GM12878 (cell line): Measurements from ENCODE around the gene STARD13. TPM values are rescaled to one million over a fixed set of nuclear protein-coding genes. Genes with fewer than 3 reads are reported as not detected.

ENCODE experiments used
- BCLAF1 ChIP-seq: fragments of 450-650 bp; IDR thresholded peaks from 2 replicates; pipeline ENCODE4 v1.6.1; 2017; ENCODE audit warnings: antibody characterized with exemption, mild to moderate bottlenecking, moderate library complexity
- BHLHE40 ChIP-seq, 2 experiments: fragments of 450-650 bp in 1 of 2; IDR thresholded peaks; 2 replicates each; pipeline ENCODE4 v1.6.1; 2011 to 2017; ENCODE audit warnings: low read depth in 2 of 2, borderline replicate concordance in 1 of 2, improper control_type of control experiment in 1 of 2, low read length in 1 of 2, mild to moderate bottlenecking in 1 of 2
- CBFB ChIP-seq: IDR thresholded peaks from 2 replicates; pipeline ENCODE4 v1.6.1; 2016; ENCODE audit warnings: antibody characterized with exemption, low read depth
- DPF2 ChIP-seq: fragments of 450-650 bp; IDR thresholded peaks from 2 replicates; pipeline ENCODE4 v1.6.1; 2017; ENCODE audit warnings: mild to moderate bottlenecking
- ESRRA ChIP-seq: IDR thresholded peaks from 2 replicates; pipeline ENCODE4 v1.6.1; 2012; ENCODE audit warnings: mild to moderate bottlenecking, low read length, improper control_type of control experiment
- FOXK2 ChIP-seq: fragments of 450-650 bp; IDR thresholded peaks from 2 replicates; pipeline ENCODE4 v1.6.1; 2017; ENCODE audit warnings: mild to moderate bottlenecking, moderate library complexity
- GATAD2B ChIP-seq: fragments of 450-650 bp; conservative IDR thresholded peaks from 2 replicates; pipeline ENCODE4 v1.6.1; 2017; ENCODE audit warnings: low read depth, mild to moderate bottlenecking, moderate library complexity
- HDAC6 ChIP-seq: fragments of 200-600 bp; sonication (generic); IDR thresholded peaks from one replicate; pipeline ENCODE4 v1.8.0; 2017; ENCODE audit warnings: antibody characterized with exemption; ENCODE audit not compliant: unreplicated experiment
- IRF4 ChIP-seq: IDR thresholded peaks from 2 replicates; pipeline ENCODE4 v1.6.1; 2011; ENCODE audit warnings: low read depth, low read length
- MYB ChIP-seq: fragments of 150-350 bp; IDR thresholded peaks from 2 replicates; pipeline ENCODE4 v1.6.1; 2014; ENCODE audit warnings: mild to moderate bottlenecking, low read depth, low read length, borderline replicate concordance
- MYC ChIP-seq: IDR thresholded peaks from 2 replicates; pipeline ENCODE4 v1.6.1; 2011; ENCODE audit warnings: mild to moderate bottlenecking, low read length, moderate library complexity, inconsistent platforms; ENCODE audit not compliant: insufficient read depth, insufficient replicate concordance, insufficient read length, severe bottlenecking
- PAX8 ChIP-seq: fragments of 450-650 bp; IDR thresholded peaks from 2 replicates; pipeline ENCODE4 v1.6.1; 2017; ENCODE audit warnings: mild to moderate bottlenecking, moderate library complexity
- POLR2A ChIP-seq: IDR thresholded peaks from 2 replicates; pipeline ENCODE4 v1.6.1; 2011; ENCODE audit warnings: low read depth, mild to moderate bottlenecking, low read length
- POLR2AphosphoS2 ChIP-seq: IDR thresholded peaks from 2 replicates; pipeline ENCODE4 v1.6.1; 2011; ENCODE audit warnings: low read depth, mild to moderate bottlenecking, low read length, improper control_type of control experiment, moderate library complexity
- POU2F2 ChIP-seq: IDR thresholded peaks from 3 replicates; pipeline ENCODE4 v1.6.1; 2011; ENCODE audit warnings: low read depth, mild to moderate bottlenecking, low read length, borderline replicate concordance
- SIX5 ChIP-seq: IDR thresholded peaks from 2 replicates; pipeline ENCODE4 v1.6.1; 2011; ENCODE audit warnings: mild to moderate bottlenecking, low read depth, low read length, moderate library complexity; ENCODE audit not compliant: severe bottlenecking
- SMAD1 ChIP-seq: fragments of 450-650 bp; IDR thresholded peaks from 2 replicates; pipeline ENCODE4 v1.6.1; 2018; ENCODE audit warnings: mild to moderate bottlenecking, low read depth; ENCODE audit not compliant: partially characterized antibody
- SPI1 ChIP-seq: IDR thresholded peaks from 2 replicates; pipeline ENCODE4 v1.6.1; 2011; ENCODE audit warnings: low read depth, mild to moderate bottlenecking, low read length, moderate library complexity, borderline replicate concordance; ENCODE audit not compliant: insufficient read depth
- TAF1 ChIP-seq: IDR thresholded peaks from 2 replicates; pipeline ENCODE4 v1.6.1; 2011; ENCODE audit warnings: mild to moderate bottlenecking, low read depth, low read length, borderline replicate concordance
- TCF12 ChIP-seq: IDR thresholded peaks from 2 replicates; pipeline ENCODE4 v1.6.1; 2011; ENCODE audit warnings: low read depth, mild to moderate bottlenecking, low read length
- ZBED1 ChIP-seq: IDR thresholded peaks from 2 replicates; pipeline ENCODE4 v1.6.1; 2016; ENCODE audit warnings: borderline replicate concordance
- ZBTB33 ChIP-seq: fragments of 450-650 bp; IDR thresholded peaks from 2 replicates; pipeline ENCODE4 v1.6.1; 2017; ENCODE audit warnings: mild to moderate bottlenecking
- ZBTB4 ChIP-seq: fragments of 450-650 bp; formaldehyde crosslinking; IDR thresholded peaks from 2 replicates; pipeline ENCODE4 v1.4.0; 2022; ENCODE audit warnings: mild to moderate bottlenecking, moderate library complexity
- ZZZ3 ChIP-seq: IDR thresholded peaks from 2 replicates; pipeline ENCODE4 v1.6.1; 2011; ENCODE audit warnings: low read depth; ENCODE audit not compliant: control insufficient read depth, insufficient read length
- polyA plus RNA-seq, 11 experiments: library from polyadenylated mRNA; depleted of rRNA in 4 of 11; unstranded in 6 of 11; stranded (reverse) in 5 of 11; fragments of >200 nt; fragmentation: Nextera tagmentation in 4 of 11; fragmentation: Illumina TruSeq in 1 of 11; extraction: Ambion mirVana in 4 of 11; extraction: Trizol in 1 of 11; gene quantifications; 1 replicate in 1 of 11; 2 replicates in 10 of 11; pipeline versions ENCODE4 v1.2.1 to v1.2.3, GENCODE V29; 2011 to 2016; ENCODE audit warnings: inconsistent platforms in 2 of 11, missing spikeins in 2 of 11, low read depth in 1 of 11
- total RNA-seq, 4 experiments: library from RNA; depleted of rRNA in 3 of 4; stranded (reverse); fragments of >200 nt in 3 of 4; fragmentation: Illumina TruSeq in 1 of 4; extraction: Trizol in 1 of 4; gene quantifications; 2 replicates each; pipeline versions ENCODE4 v1.2.1 to v1.2.3, GENCODE V29; 2013 to 2021

STARD13 gene
- total and polyA plus RNA-seq, 10 of the 15 experiments (the other 5 are each of a cell fraction or from before 2014, with no cell fraction given), result 4.0 to 41.6 (median 10.1) TPM

GRCh38 chr13:33146843-33147611, 138.5 kb downstream of the STARD13 start (continued):
- TF ChIP-seq ZBTB4 (CRISPR knock-in tag) (peak; percentile 79), MYB (peak; percentile 78; the same call in 1 of the 2 replicates), CBFB (peak; percentile 64; the same call in 1 of the 2 replicates), BCLAF1 (no peak), SMAD1 (peak; percentile 98), HDAC6 (no peak), POU2F2 (peak; percentile 89), IRF4 (peak; percentile 100), ZBTB33 (no peak), FOXK2 (no peak), TCF12 (peak; percentile 89), POLR2AphosphoS2 (no peak), SIX5 (no peak), MYC (no peak), ESRRA (0 out of 2 replicates have a peak, but pooled peaks have one; percentile 47), POLR2A (no peak), ZBED1 (peak; percentile 97), ZZZ3 (no peak), DPF2 (peak; percentile 99), TAF1 (peak; percentile 59; the same call in 1 of the 2 replicates), GATAD2B (peak; percentile 96), SPI1 (no peak), PAX8 (no peak), BHLHE40 (IDR thresholded peaks at IDR 0.05; ENCODE audit: borderline replicate concordance in 1 of 2, low read depth in 2 of 2, low read length in 1 of 2) (peak; percentile 68 to 79)
